HepG2 (cell line): ENCODE results near the gene RALB. TPM values are rescaled to one million over a fixed set of nuclear protein-coding genes. Genes with fewer than 3 reads are reported as not detected.

Experiments used
- ATAC-seq: fragments of 200-7000 bp; cut with Tn5 transposase; 3 replicates; pipeline ENCODE4 v1.9.1; 2020; ENCODE audit warnings: mild to moderate bottlenecking, moderate library complexity
- BruUV-seq: library from RNA; stranded (reverse); fragments of 400-500 nt; replicated peaks from 2 replicates; lab custom pipeline; 2021; lab: Mats Ljungman, UMichigan
- CTCF ChIA-PET: fragments of 300-600 bp; formaldehyde crosslinking; extraction: SDS; loops from one replicate; lab custom pipeline; 2021; ENCODE audit warnings: low total read pairs, inconsistent platforms, low intra/inter-chr PET ratio; lab: Yijun Ruan, JAX
- POLR2A ChIA-PET: fragments of 350-600 bp; sonication (Branson Sonifier 250); formaldehyde crosslinking; loops from one replicate; lab custom pipeline; 2020; ENCODE audit warnings: antibody characterized with exemption, inconsistent platforms; lab: Yijun Ruan, JAX
- DNase-seq: peaks from one replicate; pipeline ENCODE4 v3.0.0-alpha.2; 2015; ENCODE audit warnings: low spot score
- FAIRE-seq: peaks from 3 replicates; lab custom pipeline; 2011; peaks lifted over from hg19 to GRCh38; lab: Jason Lieb, UNC
- H2AFZ ChIP-seq: one replicate; pipeline ENCODE4 v1.6.1; 2011; ENCODE audit warnings: low read length, inconsistent platforms
- H3K27ac ChIP-seq: fragments of 300-600 bp; 3 replicates; pipeline ENCODE4 v1.8.0; 2011; ENCODE audit warnings: mixed run types, mild to moderate bottlenecking, mixed read lengths, low read length, inconsistent platforms; ENCODE audit not compliant: insufficient read depth; ENCODE audit errors: extremely low read length
- H3K27me3 ChIP-seq, 2 experiments: fragments of 200-600 bp in 1 of 2; 2 replicates in 1 of 2; 3 replicates in 1 of 2; pipeline versions ENCODE4 v1.6.0 to v1.8.0; 2011; ENCODE audit warnings: low read length in 2 of 2, mild to moderate bottlenecking in 2 of 2, moderate library complexity in 2 of 2, inconsistent platforms in 1 of 2; ENCODE audit not compliant: insufficient read depth in 2 of 2, control insufficient read depth in 1 of 2
- H3K36me3 ChIP-seq, 2 experiments: fragments of 200-600 bp in 1 of 2; replicated peaks in 1 of 2; 2 replicates in 1 of 2; 3 replicates in 1 of 2; pipeline versions ENCODE4 v1.5.1 to v1.8.0; 2011; ENCODE audit warnings: low read length in 2 of 2, inconsistent platforms in 1 of 2; ENCODE audit not compliant: insufficient read depth in 2 of 2, control insufficient read depth in 1 of 2
- H3K4me1 ChIP-seq: 2 replicates; pipeline ENCODE4 v1.5.1; 2012; ENCODE audit warnings: low read length, inconsistent platforms; ENCODE audit not compliant: insufficient read depth
- H3K4me2 ChIP-seq: 2 replicates; pipeline ENCODE4 v1.6.0; 2011; ENCODE audit warnings: low read depth, low read length, inconsistent platforms
- H3K4me3 ChIP-seq, 3 experiments: fragments of 200-600 bp in 1 of 3; sonication (generic), shearing (Covaris generic) in 1 of 3; replicated peaks in 1 of 3; 2 replicates each; pipeline ENCODE4 v1.5.1; 2011 to 2016; ENCODE audit warnings: low read length in 3 of 3, inconsistent platforms in 2 of 3, low read depth in 2 of 3, mild to moderate bottlenecking in 2 of 3, control low read depth in 1 of 3, mixed read lengths in 1 of 3; ENCODE audit not compliant: insufficient read depth in 1 of 3
- H3K79me2 ChIP-seq: one replicate; pipeline ENCODE4 v1.6.1; 2011; ENCODE audit warnings: low read length, inconsistent platforms; ENCODE audit not compliant: insufficient read depth
- H3K9ac ChIP-seq: 2 replicates; pipeline ENCODE4 v1.6.0; 2011; ENCODE audit warnings: mild to moderate bottlenecking, low read depth, low read length, inconsistent platforms; ENCODE audit not compliant: insufficient read depth
- H3K9me3 ChIP-seq: 2 replicates; pipeline ENCODE4 v1.5.1; 2012; ENCODE audit warnings: mild to moderate bottlenecking, low read length
- H4K20me1 ChIP-seq: 2 replicates; pipeline ENCODE4 v1.6.0; 2011; ENCODE audit warnings: inconsistent platforms, mild to moderate bottlenecking, low read length, moderate library complexity; ENCODE audit not compliant: insufficient read depth
- CBFB ChIP-seq: sonication (generic); formaldehyde crosslinking; IDR thresholded peaks from 2 replicates; pipeline ENCODE4 v1.4.0; 2020; ENCODE audit warnings: missing genetic modification reagents
- CCAR2 ChIP-seq: fragments of 200-400 bp; formaldehyde crosslinking; optimal IDR thresholded peaks from 2 replicates; pipeline ENCODE3; 2018; ENCODE audit warnings: low read depth, mild to moderate bottlenecking, low read length, moderate library complexity
- E2F5 ChIP-seq: sonication (generic); formaldehyde crosslinking; conservative IDR thresholded peaks from 2 replicates; pipeline ENCODE4 v1.4.0; 2020; ENCODE audit warnings: missing genetic modification reagents
- JUN ChIP-seq: sonication (generic); formaldehyde crosslinking; IDR thresholded peaks from 2 replicates; pipeline ENCODE4 v1.4.0; 2020; ENCODE audit warnings: mild to moderate bottlenecking, missing genetic modification reagents
- MEIS1 ChIP-seq: sonication (generic); formaldehyde crosslinking; IDR thresholded peaks from 2 replicates; pipeline ENCODE4 v1.9.0; 2021; ENCODE audit warnings: mild to moderate bottlenecking, missing genetic modification reagents, moderate library complexity, borderline replicate concordance
- MIER3 ChIP-seq: IDR thresholded peaks from 2 replicates; pipeline ENCODE4 v1.6.1; 2016; ENCODE audit warnings: missing compliant biosample characterization, borderline replicate concordance
- NFYC ChIP-seq: IDR thresholded peaks from 2 replicates; pipeline ENCODE4 v1.6.1; 2016; ENCODE audit warnings: missing genetic modification reagents, missing compliant biosample characterization
- PAF1 ChIP-seq: IDR thresholded peaks from 2 replicates; pipeline ENCODE4 v1.6.1; 2016; ENCODE audit warnings: missing genetic modification reagents, missing compliant biosample characterization
- POLR2AphosphoS2 ChIP-seq: IDR thresholded peaks from 2 replicates; pipeline ENCODE4 v1.6.1; 2011; ENCODE audit warnings: low read depth, low read length, improper control_type of control experiment
- RNF219 ChIP-seq: sonication (generic); formaldehyde crosslinking; IDR thresholded peaks from 2 replicates; pipeline ENCODE4 v1.5.0; 2020; ENCODE audit warnings: mild to moderate bottlenecking, missing genetic modification reagents
- THAP9 ChIP-seq: sonication (generic); formaldehyde crosslinking; IDR thresholded peaks from 2 replicates; pipeline ENCODE4; 2020; ENCODE audit warnings: missing genetic modification reagents, mild to moderate bottlenecking, borderline replicate concordance
- ZFP37 ChIP-seq: sonication (generic); formaldehyde crosslinking; IDR thresholded peaks from 2 replicates; pipeline ENCODE4 v1.4.0; 2020; ENCODE audit warnings: missing genetic modification reagents, borderline replicate concordance
- ZNF33A ChIP-seq: sonication (generic); formaldehyde crosslinking; IDR thresholded peaks from 2 replicates; pipeline ENCODE4 v1.5.1; 2020; ENCODE audit warnings: missing genetic modification reagents, mild to moderate bottlenecking, moderate library complexity, borderline replicate concordance
- ZNF496 ChIP-seq: sonication (generic); formaldehyde crosslinking; IDR thresholded peaks from 2 replicates; pipeline ENCODE4 v1.8.1; 2023; ENCODE audit warnings: mild to moderate bottlenecking, moderate library complexity, missing genetic modification reagents; ENCODE audit not compliant: insufficient replicate concordance
- ZNF598 ChIP-seq: sonication (generic); formaldehyde crosslinking; IDR thresholded peaks from 2 replicates; pipeline ENCODE4 v1.5.1; 2020; ENCODE audit warnings: mild to moderate bottlenecking, missing genetic modification reagents, borderline replicate concordance
- ZNF691 ChIP-seq: sonication (generic); formaldehyde crosslinking; IDR thresholded peaks from 2 replicates; pipeline ENCODE4 v1.4.0; 2020; ENCODE audit warnings: missing genetic modification reagents, low read depth, mild to moderate bottlenecking, borderline replicate concordance
- ZNF788 ChIP-seq: sonication (generic); formaldehyde crosslinking; IDR thresholded peaks from 2 replicates; pipeline ENCODE4 v1.5.0; 2020; ENCODE audit warnings: mild to moderate bottlenecking, missing genetic modification reagents, borderline replicate concordance
- WGBS: methylation state at CpG from one replicate; pipeline ENCODE4 v1.1.6; 2017; ENCODE audit warnings: low lambda C conversion rate; 5-methylcytosine and 5-hydroxymethylcytosine counted together
- in situ Hi-C: cut with HindIII; loops from 2 replicates; pipeline ENCODE4 v1.10.0; 2017; ENCODE audit warnings: low pct_unique_long_range_greater_than_20kb; ENCODE audit not compliant: extremely low pct_ligation_motif_present
- intact Hi-C: fragments of 100-400 bp; cut with micrococcal nuclease; formaldehyde crosslinking; loops from one replicate; pipeline ENCODE4 v1.10.0; 2022; ENCODE audit not compliant: unreplicated experiment
- polyA plus RNA-seq, 8 experiments: library from polyadenylated mRNA; depleted of rRNA in 3 of 8; stranded (reverse) in 7 of 8; unstranded in 1 of 8; fragments of >200 nt; fragmentation: Illumina TruSeq in 4 of 8; extraction: Trizol in 4 of 8; gene quantifications; 2 replicates each; pipeline versions ENCODE4 v1.2.1 to v1.2.3, GENCODE V29; 2011 to 2016; ENCODE audit warnings: low read depth in 4 of 8, missing spikeins in 1 of 8, mixed read lengths in 1 of 8; ENCODE audit not compliant: insufficient read depth in 1 of 8
- total RNA-seq, 5 experiments: library from RNA; depleted of rRNA; stranded (reverse); fragments of >200 nt; fragmentation: Illumina TruSeq; extraction: Trizol; gene quantifications; 2 replicates each; pipeline ENCODE4 v1.2.3, GENCODE V29; 2016; ENCODE audit warnings: low read depth in 1 of 5

The RALB gene
- total and polyA plus RNA-seq, 2 of the 13 experiments (the other 11 are each of a cell fraction or from before 2014, with no cell fraction given): 37.8 to 43.2 TPM

- Histone ChIP-seq H3K4me2 (peak overlapping the region; percentile 54), H3K27me3 (no peaks in the 10 kb centered on the region), H3K4me1 (peaks cover 67% of the 10 kb centered on the region), H3K27ac (peak overlapping the region; percentile 86), H3K9me3 (peaks cover 10% of the 10 kb centered on the region), H3K9ac (peak overlapping the region; percentile 42), H2AFZ (no peak overlapping the region), H4K20me1 (no peaks in the 10 kb centered on the region), H3K79me2 (peaks cover 26% of the 10 kb centered on the region), H3K36me3 (no peaks in the 10 kb centered on the region), H3K4me3 (peak overlapping the region in 1 of 3 experiments; percentile 5; a peak in 1 of 6 replicates)
- POLR2A ChIA-PET: no interaction called here
- DNase-seq (no peak), FAIRE-seq (no peak), ATAC-seq (no peak)
- 100% methylated on average over 1 of the region's 1 CpG for WGBS
- in situ Hi-C loops (no loop called here), intact Hi-C loops (loop anchor here (1.0 kb wide), 1 partner anchor 19 kb away; no protein-coding TSS in a partner anchor)
- TF ChIP-seq RNF219 (CRISPR knock-in tag) (no peak), MIER3 (CRISPR knock-in tag) (no peak), ZNF496 (CRISPR knock-in tag) (no peak), POLR2AphosphoS2 (no peak), ZNF691 (CRISPR knock-in tag) (no peak), ZNF788 (no peak), THAP9 (no peak), CBFB (CRISPR knock-in tag) (no peak), JUN (no peak), MEIS1 (CRISPR knock-in tag) (no peak), NFYC (CRISPR knock-in tag) (no peak), PAF1 (no peak), CCAR2 (no peak), ZNF33A (CRISPR knock-in tag) (no peak), E2F5 (CRISPR knock-in tag) (no peak), ZNF598 (CRISPR knock-in tag) (no peak), ZFP37 (no peak)
- BruUV-seq: no TSS peak
- CTCF ChIA-PET: no interaction called here
Measured at GRCh38 chr2:120271711-120272379, 19.2 kb downstream of the RALB start.
